ENCODE results near the gene PPIL1. TPM values are rescaled to one million over a fixed set of nuclear protein-coding genes. Genes with fewer than 3 reads are reported as not detected.

The PPIL1 gene
- polyA plus RNA-seq, 1 donor from 2014 or later = 104 TPM

DNA sequence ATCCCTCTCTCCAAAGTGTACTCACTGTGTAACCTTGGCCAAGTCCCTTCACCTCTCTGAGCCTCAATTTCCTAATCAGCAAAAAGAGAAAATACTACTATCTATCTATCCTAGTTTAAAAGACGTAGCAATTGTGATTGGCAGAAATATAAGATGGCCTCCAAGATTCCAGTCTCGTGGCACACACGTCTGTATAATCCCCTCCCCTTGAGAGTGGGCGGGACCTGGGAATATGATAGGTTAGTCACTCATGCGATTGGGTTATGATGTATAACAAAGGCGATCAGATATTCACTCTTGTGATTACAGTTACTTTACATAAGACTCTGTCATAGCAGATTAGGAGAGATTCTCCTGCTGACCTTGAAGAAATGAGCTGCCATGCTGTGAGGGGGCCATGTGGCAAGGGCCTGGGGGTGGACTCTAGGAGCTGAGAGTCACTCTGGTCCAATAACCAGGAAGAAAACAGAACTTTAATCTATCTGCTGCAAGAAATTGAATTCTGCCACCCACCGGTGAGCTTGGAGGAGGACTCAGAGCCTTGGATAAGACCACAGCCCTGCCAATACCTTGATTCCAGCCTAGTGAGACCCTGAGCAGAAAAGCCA lies 41.3 kb downstream of the PPIL1 start:
- Histone ChIP-seq H3F3A (ENCODE audit: insufficient read depth, low read length, poor library complexity, severe bottlenecking) (no peaks in the 10 kb centered on the region), H3K36me3 (ENCODE audit: insufficient read depth, low read length) (no peaks in the 10 kb centered on the region), H2AFZ (ENCODE audit: low read depth, low read length) (no peak overlapping the region), H3K9me2 (ENCODE audit: insufficient read depth, low read length) (no peaks in the 10 kb centered on the region), H3K4me2 (ENCODE audit: low read length) (no peak overlapping the region), H3K9me3 (ENCODE audit: low read length) (no peaks in the 10 kb centered on the region), H3K79me2 (replicated peaks; ENCODE audit: insufficient read depth, low read length) (no peaks in the 10 kb centered on the region), H3K27ac (ENCODE audit: low read length) (no peak overlapping the region), H4K20me1 (ENCODE audit: insufficient read depth) (no peaks in the 10 kb centered on the region), H3K4me3 (ENCODE audit: low read length) (no peak overlapping the region), H3K9ac (ENCODE audit: low read length) (no peak overlapping the region), H3K27me3 (ENCODE audit: insufficient read depth, low read depth, low read length) (peaks cover 3% of the 10 kb centered on the region)
- TF ChIP-seq POLR2AphosphoS5 (IDR thresholded peaks at IDR 0.05) (no peak), MXI1 (conservative IDR thresholded peaks at IDR 0.05; ENCODE audit: poor library complexity, severe bottlenecking) (no peak), SMC3 (conservative IDR thresholded peaks at IDR 0.05; ENCODE audit: poor library complexity) (no peak), TAF1 (IDR thresholded peaks at IDR 0.05; ENCODE audit: low read depth) (no peak), CTCF (IDR thresholded peaks at IDR 0.05; ENCODE audit: poor library complexity, severe bottlenecking) (no peak)
- TF ChIP-seq, protein P1, sequence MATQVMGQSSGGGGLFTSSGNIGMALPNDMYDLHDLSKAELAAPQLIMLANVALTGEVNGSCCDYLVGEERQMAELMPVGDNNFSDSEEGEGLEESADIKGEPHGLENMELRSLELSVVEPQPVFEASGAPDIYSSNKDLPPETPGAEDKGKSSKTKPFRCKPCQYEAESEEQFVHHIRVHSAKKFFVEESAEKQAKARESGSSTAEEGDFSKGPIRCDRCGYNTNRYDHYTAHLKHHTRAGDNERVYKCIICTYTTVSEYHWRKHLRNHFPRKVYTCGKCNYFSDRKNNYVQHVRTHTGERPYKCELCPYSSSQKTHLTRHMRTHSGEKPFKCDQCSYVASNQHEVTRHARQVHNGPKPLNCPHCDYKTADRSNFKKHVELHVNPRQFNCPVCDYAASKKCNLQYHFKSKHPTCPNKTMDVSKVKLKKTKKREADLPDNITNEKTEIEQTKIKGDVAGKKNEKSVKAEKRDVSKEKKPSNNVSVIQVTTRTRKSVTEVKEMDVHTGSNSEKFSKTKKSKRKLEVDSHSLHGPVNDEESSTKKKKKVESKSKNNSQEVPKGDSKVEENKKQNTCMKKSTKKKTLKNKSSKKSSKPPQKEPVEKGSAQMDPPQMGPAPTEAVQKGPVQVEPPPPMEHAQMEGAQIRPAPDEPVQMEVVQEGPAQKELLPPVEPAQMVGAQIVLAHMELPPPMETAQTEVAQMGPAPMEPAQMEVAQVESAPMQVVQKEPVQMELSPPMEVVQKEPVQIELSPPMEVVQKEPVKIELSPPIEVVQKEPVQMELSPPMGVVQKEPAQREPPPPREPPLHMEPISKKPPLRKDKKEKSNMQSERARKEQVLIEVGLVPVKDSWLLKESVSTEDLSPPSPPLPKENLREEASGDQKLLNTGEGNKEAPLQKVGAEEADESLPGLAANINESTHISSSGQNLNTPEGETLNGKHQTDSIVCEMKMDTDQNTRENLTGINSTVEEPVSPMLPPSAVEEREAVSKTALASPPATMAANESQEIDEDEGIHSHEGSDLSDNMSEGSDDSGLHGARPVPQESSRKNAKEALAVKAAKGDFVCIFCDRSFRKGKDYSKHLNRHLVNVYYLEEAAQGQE (IDR thresholded peaks at IDR 0.05; ENCODE audit: borderline replicate concordance) = no peak

- Histone ChIP-seq H3K9ac (ENCODE audit: low read length) (no peak overlapping the region), H3K4me2 (ENCODE audit: low read length) (no peak overlapping the region)
Measured at GRCh38 chr6:36832313-36832712, 42.3 kb downstream of the PPIL1 start.

More at GRCh38 chr6:36832313-36832712, 42.3 kb downstream of the PPIL1 start:
- Histone ChIP-seq H3K36me3 (ENCODE audit: insufficient read depth, low read length) (no peaks in the 10 kb centered on the region), H3K27me3 (ENCODE audit: insufficient read depth, low read depth, low read length) (no peaks in the 10 kb centered on the region), H3K79me2 (replicated peaks; ENCODE audit: insufficient read depth, low read length) (no peaks in the 10 kb centered on the region), H3K9me2 (ENCODE audit: insufficient read depth, low read length) (no peaks in the 10 kb centered on the region), H3K9me3 (ENCODE audit: low read length) (no peaks in the 10 kb centered on the region), H3K27ac (ENCODE audit: low read length) (no peak overlapping the region), H4K20me1 (ENCODE audit: insufficient read depth) (no peaks in the 10 kb centered on the region), H3F3A (ENCODE audit: insufficient read depth, low read length, poor library complexity, severe bottlenecking) (no peaks in the 10 kb centered on the region), H3K4me3 (ENCODE audit: low read length) (no peak overlapping the region), H2AFZ (ENCODE audit: low read depth, low read length) (no peak overlapping the region)
- TF ChIP-seq EZH2 (IDR thresholded peaks at IDR 0.05; ENCODE audit: borderline replicate concordance, insufficient read depth, low read length, poor library complexity, severe bottlenecking) (no peak), SMC3 (conservative IDR thresholded peaks at IDR 0.05; ENCODE audit: poor library complexity) (no peak), CTCF (IDR thresholded peaks at IDR 0.05; ENCODE audit: poor library complexity, severe bottlenecking) (no peak), MXI1 (conservative IDR thresholded peaks at IDR 0.05; ENCODE audit: poor library complexity, severe bottlenecking) (no peak), EP300 (conservative IDR thresholded peaks at IDR 0.05; ENCODE audit: poor library complexity, severe bottlenecking) (no peak), POLR2AphosphoS5 (IDR thresholded peaks at IDR 0.05) (no peak), RAD21 (conservative IDR thresholded peaks at IDR 0.05) (no peak), TAF1 (IDR thresholded peaks at IDR 0.05; ENCODE audit: low read depth) (no peak)
- TF ChIP-seq, protein P1 (IDR thresholded peaks at IDR 0.05; ENCODE audit: borderline replicate concordance) = no peak

Data from neural cell (in vitro differentiated cells).